K562 (cell line): Measurements from ENCODE around the gene GARIN1A. TPM values are rescaled to one million over a fixed set of nuclear protein-coding genes. Genes with fewer than 3 reads are reported as not detected.
A peak's percentile ranks its signal among the peaks of the same experiment; 100 is the strongest.

Experiments used
- REST ChIP-seq, 2 experiments: fragments of 450-650 bp; formaldehyde crosslinking in 1 of 2; IDR thresholded peaks; 2 replicates each; pipeline versions ENCODE4 v1.4.0 to v1.6.1; 2014 to 2020; ENCODE audit warnings: mild to moderate bottlenecking in 2 of 2, borderline replicate concordance in 1 of 2, low read depth in 1 of 2
- polyA plus RNA-seq, 8 experiments: library from polyadenylated mRNA; depleted of rRNA in 4 of 8; stranded (reverse) in 5 of 8; unstranded in 3 of 8; fragments of >200 nt; fragmentation: Nextera tagmentation in 2 of 8; fragmentation: Illumina TruSeq in 1 of 8; extraction: Ambion mirVana in 2 of 8; extraction: Trizol in 1 of 8; gene quantifications; 2 replicates each; pipeline versions ENCODE4 v1.2.1 to v1.2.3, GENCODE V29; 2011 to 2014; ENCODE audit warnings: inconsistent platforms in 1 of 8, missing spikeins in 1 of 8
- total RNA-seq, 7 experiments: library from RNA; depleted of rRNA in 6 of 7; stranded (reverse); fragments of >200 nt in 6 of 7; fragmentation: Illumina TruSeq in 2 of 7; extraction: Trizol in 2 of 7; gene quantifications; 2 replicates each; pipeline versions ENCODE4 v1.2.1 to v1.2.3, GENCODE V29; 2011 to 2021; ENCODE audit warnings: low replicate concordance in 1 of 7

Gene GARIN1A
- total and polyA plus RNA-seq, 9 of the 15 experiments (the other 6 are each of a cell fraction or from before 2014, with no cell fraction given), result 0.01 to 0.41 (median 0.04) TPM; not detected in 3

GRCh38 chr7:128666200-128666599, 5.9 kb upstream of the GARIN1A start (continued):
- TF ChIP-seq REST (IDR thresholded peaks at IDR 0.05; ENCODE audit: borderline replicate concordance) (peak; percentile 46; the same call in 1 of the 2 replicates), REST (CRISPR knock-in tag; IDR thresholded peaks at IDR 0.05; ENCODE audit: low read depth) (no peak)
